Gastrocnemius medialis (tissue), 4 donors: ENCODE results near the gene ANO6. TPM values are rescaled to one million over a fixed set of nuclear protein-coding genes. Genes with fewer than 3 reads are reported as not detected.

Source experiments
- ATAC-seq, 2 donors: fragments of 150-250 bp; one replicate each; pipeline ENCODE4 v1.9.1; 2016
- DNase-seq, 2 donors: peaks; one replicate each; pipeline ENCODE4 v3.0.0-alpha.2; 2019
- H3K27ac ChIP-seq, 4 donors: fragments of 200-600 bp; sonication (generic); 1 replicate in 1 of 4; 2 replicates in 3 of 4; pipeline ENCODE4 v1.5.1; 2016 to 2018; ENCODE audit warnings: mild to moderate bottlenecking in 2 of 4, moderate library complexity in 1 of 4
- H3K27me3 ChIP-seq, 3 donors: fragments of 200-600 bp; sonication (generic) in 2 of 3; 1 replicate in 1 of 3; 2 replicates in 2 of 3; pipeline versions ENCODE4 v1.5.1 to v1.6.0; 2016 to 2019; ENCODE audit warnings: mild to moderate bottlenecking in 1 of 3, moderate library complexity in 1 of 3
- H3K36me3 ChIP-seq, 2 donors: fragments of 200-600 bp; sonication (generic) in 1 of 2; one replicate each; pipeline ENCODE4 v1.5.1; 2017 to 2018
- H3K4me1 ChIP-seq, 2 donors: fragments of 200-600 bp; sonication (generic) in 1 of 2; one replicate each; pipeline ENCODE4 v1.5.1; 2016 to 2017; ENCODE audit warnings: mild to moderate bottlenecking in 2 of 2
- H3K4me3 ChIP-seq, 4 donors: fragments of 200-600 bp; sonication (generic) in 3 of 4; 1 replicate in 1 of 4; 2 replicates in 3 of 4; pipeline ENCODE4 v1.5.1; 2016 to 2019; ENCODE audit warnings: mild to moderate bottlenecking in 2 of 4
- H3K9me3 ChIP-seq, 3 donors: fragments of 200-600 bp; sonication (generic) in 2 of 3; 1 replicate in 1 of 3; 2 replicates in 2 of 3; pipeline ENCODE4 v1.5.1; 2016 to 2019
- POLR2A ChIP-seq, 2 donors: fragments of 450-650 bp; IDR thresholded peaks; one replicate each; pipeline ENCODE4 v1.6.1; 2017; ENCODE audit warnings: antibody characterized with exemption in 2 of 2, mild to moderate bottlenecking in 2 of 2, moderate library complexity in 2 of 2
- in situ Hi-C, 4 donors: fragments of 200-750 bp; cut with MboI; loops; one replicate each; pipeline versions ENCODE4 v1.15.0 to v1.8.0; 2017; ENCODE audit warnings: low sequenced_read_pairs in 4 of 4
- intact Hi-C: fragments of 100-400 bp; cut with DNase I; formaldehyde crosslinking; loops from one replicate; pipeline ENCODE4 v1.15.1; 2023; ENCODE audit warnings: low total_unique reads
- total RNA-seq, 4 donors: library from RNA; depleted of rRNA; stranded (reverse); fragments of >200 nt; gene quantifications; one replicate each; pipeline versions ENCODE4 v1.1.0 to v1.2.3, GENCODE V29; 2016
- TF ChIP-seq, protein P1 (sequence below), 5 experiments: fragments of 450-650 bp in 3 of 5; fragments of 200-600 bp in 2 of 5; sonication (generic) in 2 of 5; IDR thresholded peaks in 4 of 5; conservative IDR thresholded peaks in 1 of 5; 1 replicate in 4 of 5; 2 replicates in 1 of 5; pipeline ENCODE4 v1.5.1; 2016 to 2019; ENCODE audit warnings: antibody characterized with exemption in 5 of 5, mild to moderate bottlenecking in 3 of 5, moderate library complexity in 3 of 5

The ANO6 gene
- total RNA-seq, 4 donors from 2014 or later = 75.4 to 100 (median 91.8) TPM

DNA sequence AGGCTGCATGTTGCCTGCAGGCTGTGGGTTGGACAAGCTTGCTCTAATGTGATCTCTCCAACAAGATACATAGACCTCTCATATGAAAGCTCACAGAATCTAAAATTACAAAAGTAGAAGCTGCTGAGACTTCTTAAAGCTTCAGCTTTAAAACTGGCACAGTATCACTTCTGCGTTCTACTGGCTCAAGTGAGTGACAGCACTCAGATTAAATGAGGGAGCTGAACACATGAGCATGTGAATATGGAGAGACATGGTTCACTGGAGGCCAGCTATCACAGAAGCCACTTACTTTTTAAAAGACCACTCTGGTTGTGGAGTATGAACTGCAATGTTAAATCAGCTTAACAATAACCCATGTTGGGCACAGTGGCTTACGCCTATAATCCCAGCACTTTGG, 29.1 kb upstream of the ANO6 start:
- Histone ChIP-seq H3K27me3 (no peaks in the 10 kb centered on the region), H3K4me1 (peaks cover 6 to 7% of the 10 kb centered on the region in 2 donors), H3K9me3 (no peaks in the 10 kb centered on the region), H3K36me3 (no peaks in the 10 kb centered on the region), H3K27ac (no peak overlapping the region), H3K4me3 (no peak overlapping the region)
- DNase-seq (no peak), ATAC-seq (no peak)
- TF ChIP-seq POLR2A (IDR thresholded peaks at IDR 0.05) = no peak
- TF ChIP-seq, protein P1, sequence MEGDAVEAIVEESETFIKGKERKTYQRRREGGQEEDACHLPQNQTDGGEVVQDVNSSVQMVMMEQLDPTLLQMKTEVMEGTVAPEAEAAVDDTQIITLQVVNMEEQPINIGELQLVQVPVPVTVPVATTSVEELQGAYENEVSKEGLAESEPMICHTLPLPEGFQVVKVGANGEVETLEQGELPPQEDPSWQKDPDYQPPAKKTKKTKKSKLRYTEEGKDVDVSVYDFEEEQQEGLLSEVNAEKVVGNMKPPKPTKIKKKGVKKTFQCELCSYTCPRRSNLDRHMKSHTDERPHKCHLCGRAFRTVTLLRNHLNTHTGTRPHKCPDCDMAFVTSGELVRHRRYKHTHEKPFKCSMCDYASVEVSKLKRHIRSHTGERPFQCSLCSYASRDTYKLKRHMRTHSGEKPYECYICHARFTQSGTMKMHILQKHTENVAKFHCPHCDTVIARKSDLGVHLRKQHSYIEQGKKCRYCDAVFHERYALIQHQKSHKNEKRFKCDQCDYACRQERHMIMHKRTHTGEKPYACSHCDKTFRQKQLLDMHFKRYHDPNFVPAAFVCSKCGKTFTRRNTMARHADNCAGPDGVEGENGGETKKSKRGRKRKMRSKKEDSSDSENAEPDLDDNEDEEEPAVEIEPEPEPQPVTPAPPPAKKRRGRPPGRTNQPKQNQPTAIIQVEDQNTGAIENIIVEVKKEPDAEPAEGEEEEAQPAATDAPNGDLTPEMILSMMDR (IDR thresholded peaks at IDR 0.05 in 4 of 5, conservative IDR thresholded peaks at IDR 0.05 in 1 of 5) = no peak
- intact Hi-C loops (no loop called here), in situ Hi-C loops (no loop called here)

DNA sequence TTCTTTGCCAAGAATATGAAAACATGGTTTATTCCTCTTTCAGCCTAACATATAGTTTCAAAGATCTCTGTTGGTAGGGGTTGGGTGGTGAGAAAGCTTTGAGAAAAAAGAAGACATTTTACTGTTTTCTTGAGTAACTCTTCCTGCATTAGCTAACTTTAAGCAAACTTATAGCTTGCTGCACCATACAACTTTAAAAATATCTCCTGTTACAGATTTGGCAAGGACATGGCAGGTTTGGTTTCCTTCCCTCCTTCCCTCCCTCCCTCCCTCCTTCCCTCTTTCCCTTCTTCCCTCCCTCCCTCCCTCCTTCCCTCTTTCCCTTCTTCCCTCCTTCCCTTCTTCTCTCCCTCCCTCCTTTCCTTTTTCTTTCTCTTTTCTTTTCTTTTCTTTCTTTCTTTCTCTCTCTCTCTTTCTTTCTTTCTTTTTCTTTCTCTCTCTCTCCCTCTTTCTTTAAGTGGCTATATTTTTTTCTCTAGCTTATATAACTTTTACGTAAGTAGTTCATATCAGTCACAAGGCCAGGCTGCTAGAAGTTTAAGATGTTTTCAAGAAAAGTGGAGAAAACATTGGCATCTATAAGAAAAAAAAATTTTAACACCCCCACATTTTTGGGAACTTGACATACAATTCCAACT, 26.0 kb upstream of the ANO6 start:
- H3K9me3 ChIP-seq = no peaks in the 10 kb centered on the region
- intact Hi-C loops (no loop called here), in situ Hi-C loops (no loop called here)
- H3K27me3 ChIP-seq = no peaks in the 10 kb centered on the region
- H3K27ac ChIP-seq = no peak overlapping the region
- H3K4me1 ChIP-seq = peaks cover 0 to 11% of the 10 kb centered on the region in 2 donors
- ATAC-seq (no peak), DNase-seq (no peak)
- H3K4me3 ChIP-seq = no peak overlapping the region
- TF ChIP-seq, protein P1 (IDR thresholded peaks at IDR 0.05 in 4 of 5, conservative IDR thresholded peaks at IDR 0.05 in 1 of 5) = no peak
- TF ChIP-seq POLR2A (IDR thresholded peaks at IDR 0.05) = no peak
- no peaks in the 10 kb centered on the region for H3K36me3 ChIP-seq

DNA sequence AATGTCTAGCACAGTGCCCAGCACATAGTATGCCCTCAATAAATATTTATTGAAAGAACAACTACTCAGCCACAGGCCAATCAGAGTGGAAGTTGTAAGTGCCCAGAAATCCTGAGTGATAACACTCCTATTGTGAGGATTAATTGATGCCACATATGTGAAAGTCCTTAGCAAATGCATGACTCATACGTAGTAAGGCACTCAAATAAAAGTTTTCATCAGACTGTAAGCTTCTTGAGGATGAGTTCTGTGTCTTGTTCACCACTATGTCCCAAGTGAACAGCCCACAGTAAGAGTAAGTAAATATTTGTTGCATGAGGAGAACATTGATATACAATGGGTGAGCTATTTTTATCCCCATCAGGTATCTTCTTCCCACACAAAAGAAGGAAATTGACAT, 24.7 kb upstream of the ANO6 start:
- peak in 1 of 2 donors; percentile 30 for ATAC-seq
- Histone ChIP-seq H3K4me3 (no peak overlapping the region), H3K36me3 (no peaks in the 10 kb centered on the region), H3K27me3 (no peaks in the 10 kb centered on the region), H3K27ac (peak overlapping the region in 1 of 4 donors; percentile 24), H3K4me1 (peaks cover 0 to 11% of the 10 kb centered on the region in 2 donors), H3K9me3 (no peaks in the 10 kb centered on the region)
- no peak for DNase-seq
- intact Hi-C loops = no loop called here
- in situ Hi-C loops = no loop called here
- TF ChIP-seq, protein P1 (IDR thresholded peaks at IDR 0.05 in 4 of 5, conservative IDR thresholded peaks at IDR 0.05 in 1 of 5) = no peak
- TF ChIP-seq POLR2A (IDR thresholded peaks at IDR 0.05) = no peak

DNA sequence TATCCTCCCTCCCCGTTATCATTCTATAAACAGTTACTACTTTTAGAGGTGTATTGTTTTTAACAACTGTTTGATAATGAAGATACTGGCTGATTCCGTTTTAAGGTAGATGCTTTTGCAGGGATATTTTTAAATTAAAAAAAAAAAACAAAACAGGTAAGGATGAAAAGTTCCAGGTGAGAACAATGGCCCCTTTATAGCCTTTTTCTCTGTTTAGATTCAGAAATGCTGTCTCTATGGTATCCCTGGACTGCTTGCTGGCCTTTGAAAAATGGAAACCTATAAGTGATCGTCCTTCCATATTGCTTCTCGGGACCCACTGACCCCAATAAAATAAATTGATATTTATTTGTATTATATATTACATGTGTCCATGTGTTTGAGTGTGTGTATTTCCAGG, 23.2 kb upstream of the ANO6 start:
- ATAC-seq = no peak
- Histone ChIP-seq H3K27ac (no peak overlapping the region), H3K9me3 (no peaks in the 10 kb centered on the region), H3K4me3 (no peak overlapping the region), H3K4me1 (peaks cover 0 to 11% of the 10 kb centered on the region in 2 donors), H3K36me3 (no peaks in the 10 kb centered on the region), H3K27me3 (no peaks in the 10 kb centered on the region)
- DNase-seq = no peak
- intact Hi-C loops (no loop called here), in situ Hi-C loops (no loop called here)
- TF ChIP-seq, protein P1 (IDR thresholded peaks at IDR 0.05 in 4 of 5, conservative IDR thresholded peaks at IDR 0.05 in 1 of 5) = no peak
- TF ChIP-seq POLR2A (IDR thresholded peaks at IDR 0.05) = no peak
